ENCODE results near the gene FGFR3. TPM values are rescaled to one million over a fixed set of nuclear protein-coding genes. Genes with fewer than 3 reads are reported as not detected.

FGFR3 gene
- polyA plus RNA-seq, 3 donors, result 1.9 to 28.9 (median 2.8) TPM

DNA sequence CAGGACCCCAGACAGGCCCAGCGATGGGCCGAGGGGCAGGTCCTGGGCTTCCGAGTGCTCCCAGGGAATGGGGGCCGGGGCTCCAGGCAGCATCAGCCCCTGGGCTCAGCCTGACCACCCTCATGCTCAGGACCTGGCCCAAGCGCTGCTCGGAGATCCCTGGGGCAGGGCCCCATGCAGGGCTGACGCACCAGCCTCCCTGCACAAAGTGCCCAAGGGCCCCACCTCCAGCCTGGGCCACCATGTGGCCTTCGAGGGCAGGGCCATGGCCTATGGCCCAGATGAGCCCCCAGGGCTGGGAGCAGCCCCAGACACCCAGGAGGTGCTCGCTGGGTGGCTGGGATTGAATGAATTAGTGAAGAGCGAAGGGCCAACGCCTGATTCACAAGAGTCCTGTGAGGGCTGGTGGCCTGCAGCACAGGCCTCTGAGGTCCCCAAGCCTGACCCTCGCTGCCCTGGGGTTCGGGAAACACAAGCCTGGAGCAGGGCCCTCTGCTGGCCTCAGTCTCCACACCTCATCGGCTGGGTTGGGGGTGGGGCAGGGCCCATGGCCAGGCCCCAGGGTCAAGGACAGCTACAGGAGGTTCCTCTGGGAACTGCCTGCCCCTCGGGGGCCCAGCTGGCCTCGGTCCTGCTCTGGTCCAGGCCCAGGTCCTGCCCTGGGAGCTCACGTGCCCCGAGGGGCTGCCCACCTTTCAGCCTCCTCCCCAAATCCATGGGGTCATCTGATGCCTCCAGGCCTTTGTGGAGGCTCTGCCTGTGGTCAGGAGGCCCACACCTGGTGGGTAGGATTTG, 13.3 kb upstream of the FGFR3 start:
- WGBS, 3 donors, result 75 to 89% (median 88%) methylated on average over 18 of the region's 18 CpGs
- no peak overlapping the region for H3K27ac ChIP-seq (ENCODE audit: low read depth, low read length)

DNA sequence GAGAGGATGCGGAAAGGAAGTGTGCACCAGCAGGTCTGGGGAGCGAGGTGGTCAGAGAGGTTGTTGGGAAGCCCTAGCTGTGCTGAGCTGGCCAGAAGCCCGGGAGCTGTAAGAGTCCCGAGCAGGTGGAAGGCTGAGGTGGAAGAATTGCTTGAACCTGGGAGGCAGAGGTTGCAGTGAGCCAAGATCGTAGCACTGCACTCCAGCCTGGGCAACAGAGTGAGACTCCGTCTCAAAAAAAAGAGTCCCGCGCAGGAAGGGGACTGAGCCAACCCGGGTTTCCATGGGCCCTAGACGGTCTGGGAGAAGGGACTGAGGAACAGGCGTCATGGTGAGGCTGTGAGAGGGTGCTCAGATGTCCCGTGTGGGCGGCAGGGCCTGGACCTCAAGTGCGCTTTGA, 12.7 kb upstream of the FGFR3 start:
- H3K27ac ChIP-seq (ENCODE audit: low read depth, low read length), result no peak overlapping the region
- WGBS, 3 donors, result 79 to 90% (median 90%) methylated on average over 11 to 14 of the region's 14 CpGs

DNA sequence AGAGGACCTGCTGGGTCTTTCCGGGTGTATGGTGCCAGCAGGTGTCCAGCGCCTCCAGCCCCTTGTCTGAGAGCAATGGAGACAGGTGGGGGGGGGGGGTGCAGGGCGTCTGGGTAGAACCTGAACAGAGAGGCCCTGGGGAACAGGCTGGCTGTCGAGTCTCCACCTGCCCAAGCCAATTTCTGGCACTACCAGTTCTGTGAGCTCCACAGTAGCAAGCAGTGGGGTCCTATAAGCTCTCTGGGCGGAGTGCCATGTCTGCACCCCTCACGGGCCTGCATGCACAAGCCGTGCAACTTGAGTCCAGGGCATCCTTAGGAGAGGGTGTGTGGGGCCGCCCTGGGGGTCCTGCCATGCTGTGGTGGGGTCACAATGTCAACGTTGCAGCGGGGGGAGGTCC, 10.1 kb upstream of the FGFR3 start:
- no peak overlapping the region for H3K27ac ChIP-seq (ENCODE audit: low read depth, low read length)
- 79 to 85% (median 83%) methylated on average over 9 to 10 of the region's 10 CpGs for WGBS, 3 donors

DNA sequence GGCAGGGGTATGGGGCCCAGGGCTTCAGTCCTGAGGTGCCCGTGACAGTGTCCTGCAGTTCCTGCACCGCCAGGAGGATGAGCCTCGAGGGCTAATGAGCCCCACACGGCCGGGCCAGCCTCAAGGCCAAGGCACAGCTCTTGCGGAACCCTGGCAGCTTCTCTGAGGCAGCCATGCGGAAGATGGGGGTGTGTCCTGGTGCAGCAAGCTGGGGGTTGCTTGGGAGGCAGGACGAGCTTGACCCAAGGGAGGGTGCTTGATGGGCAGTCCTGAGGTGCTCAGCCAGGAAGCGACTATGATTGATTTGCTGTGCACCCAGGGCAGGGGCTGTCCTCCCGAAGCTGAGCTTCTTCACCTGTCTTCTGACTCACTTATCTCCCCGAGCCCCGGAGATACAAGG, 9.1 kb upstream of the FGFR3 start:
- 71 to 82% (median 74%) methylated on average over 12 of the region's 12 CpGs for WGBS, 3 donors
- no peak overlapping the region for H3K27ac ChIP-seq (ENCODE audit: low read depth, low read length)

DNA sequence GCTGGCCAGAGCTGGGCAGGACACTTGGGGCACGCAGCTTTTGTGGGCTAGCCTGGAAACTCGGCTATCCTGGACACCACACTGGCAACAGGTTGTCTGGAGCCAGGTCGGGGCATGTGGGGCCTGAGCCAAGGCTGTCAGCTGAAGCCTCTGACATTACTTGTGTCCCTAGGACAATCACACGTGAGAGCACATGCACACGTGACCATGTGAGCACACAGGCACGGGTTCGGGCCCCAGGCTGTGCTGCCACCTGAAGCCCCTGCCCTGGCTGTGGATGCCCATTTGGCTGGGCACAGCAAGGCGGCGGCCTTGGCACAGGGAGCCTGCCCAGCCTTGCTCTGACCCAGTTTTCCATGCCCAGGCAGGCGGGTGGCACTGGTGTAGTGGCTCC, 8.7 kb upstream of the FGFR3 start:
- no peak overlapping the region for H3K27ac ChIP-seq (ENCODE audit: low read depth, low read length)
- 68 to 85% (median 80%) methylated on average over 10 of the region's 10 CpGs for WGBS, 3 donors

DNA sequence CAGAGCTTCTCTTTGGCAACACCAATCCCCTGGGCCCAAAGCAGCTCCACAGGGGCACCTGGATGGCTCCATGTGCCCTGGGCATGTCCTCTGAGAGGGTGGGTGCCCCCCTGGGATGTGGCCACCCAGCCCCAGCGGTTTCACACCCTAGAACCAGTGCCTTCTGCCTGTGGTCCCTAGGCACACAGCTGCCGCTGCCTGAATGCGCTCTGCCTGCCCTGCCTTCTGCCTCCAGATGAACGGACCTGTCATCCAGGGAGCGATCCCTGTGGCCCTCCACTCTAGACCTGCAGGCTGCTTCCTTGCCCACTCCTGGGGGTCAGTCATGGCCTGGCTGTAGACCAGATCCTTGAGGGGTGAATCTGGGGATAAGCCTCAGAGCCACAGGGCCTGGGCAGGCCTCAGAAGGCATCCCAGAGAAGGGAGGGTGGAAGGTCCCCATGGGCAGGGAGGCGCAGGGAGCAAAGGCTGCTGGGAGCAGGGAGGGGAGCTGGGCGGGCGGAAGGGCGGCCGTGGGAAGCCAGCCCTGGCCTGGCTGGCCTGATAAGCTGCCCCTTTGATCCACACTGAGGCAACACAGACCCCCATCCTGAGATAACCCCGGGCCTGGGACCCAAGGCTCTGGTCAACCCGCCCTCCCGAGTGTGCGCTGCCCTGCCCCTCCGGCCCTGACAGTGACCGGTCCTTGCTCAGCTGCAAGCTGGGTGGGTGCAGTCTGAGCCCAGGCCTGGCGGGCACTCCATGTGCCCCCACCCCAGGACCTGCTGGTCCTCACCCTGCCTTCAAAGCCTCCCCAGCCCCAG, 8.1 kb upstream of the FGFR3 start:
- 63 to 64% (median 63%) methylated on average over 12 to 17 of the region's 17 CpGs for WGBS, 3 donors
- H3K27ac ChIP-seq (ENCODE audit: low read depth, low read length), result no peak overlapping the region

DNA sequence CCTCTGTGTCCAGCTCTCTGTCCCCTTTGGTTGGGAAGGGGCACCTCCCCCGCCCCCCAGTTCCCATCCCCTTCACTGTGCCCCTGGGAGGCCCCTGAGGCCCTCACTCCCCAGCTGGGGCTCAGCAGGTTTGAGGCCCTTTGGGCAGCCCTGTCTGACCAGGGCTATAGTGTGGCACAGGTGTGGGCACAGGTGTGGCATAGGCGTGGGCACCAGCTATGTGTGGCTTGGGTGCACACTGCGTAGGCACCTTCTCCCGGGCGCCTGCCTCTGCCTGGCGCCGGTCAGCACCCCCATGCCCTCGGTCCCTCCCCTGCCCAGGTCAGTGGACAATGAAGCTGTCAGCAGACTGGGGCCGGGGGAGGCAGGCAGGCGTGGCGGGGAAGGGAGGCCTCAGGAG, 7.5 kb upstream of the FGFR3 start:
- WGBS, 3 donors, result 82 to 90% (median 88%) methylated on average over 10 to 11 of the region's 11 CpGs

DNA sequence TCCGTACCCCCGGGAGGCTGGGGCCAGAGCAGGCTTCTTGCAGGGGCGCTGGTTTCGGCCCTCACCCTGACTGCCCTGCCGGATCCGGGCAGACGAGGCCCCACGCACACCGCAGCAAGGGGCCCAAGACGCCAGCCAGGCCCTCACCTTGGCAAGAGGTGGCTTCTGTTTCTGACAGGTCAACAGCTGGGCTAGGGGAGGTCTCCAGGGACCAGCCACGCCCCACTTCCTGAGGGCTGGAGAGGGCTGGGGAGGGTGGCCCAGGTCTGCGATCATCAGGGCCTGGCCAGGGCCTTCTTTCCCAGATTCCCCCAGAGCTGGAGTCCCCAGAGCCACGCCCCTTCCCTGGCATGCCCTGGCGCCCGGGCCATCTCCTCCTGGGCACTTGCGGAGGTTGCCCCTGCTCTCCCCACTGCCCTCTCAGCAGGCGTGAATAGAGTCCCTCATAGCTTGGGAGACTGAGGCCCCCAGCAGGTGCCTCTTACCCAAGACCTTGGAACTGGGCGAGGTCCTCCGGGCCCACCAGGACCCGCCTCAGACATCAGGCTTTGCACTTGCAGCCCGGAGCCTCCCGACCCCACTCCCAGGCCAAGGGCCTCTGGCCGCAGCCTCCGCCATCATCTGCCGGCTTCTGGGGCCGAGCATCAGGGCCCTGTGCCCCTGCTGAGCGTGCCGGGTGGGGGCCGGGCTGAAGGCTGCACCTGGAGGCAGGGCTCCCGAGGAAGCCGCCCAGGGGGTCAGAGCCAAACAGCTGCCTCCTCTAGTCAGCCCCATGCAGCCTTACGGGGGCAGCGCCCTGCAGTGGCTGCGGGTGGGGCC, 6.3 kb upstream of the FGFR3 start:
- WGBS, 3 donors, result 79 to 90% (median 85%) methylated on average over 30 to 34 of the region's 34 CpGs
- no peak overlapping the region for H3K27ac ChIP-seq (ENCODE audit: low read depth, low read length)

More for the DNA sequence above, 7.5 kb upstream of the FGFR3 start:
- no peak overlapping the region for H3K27ac ChIP-seq (ENCODE audit: low read depth, low read length)

DNA sequence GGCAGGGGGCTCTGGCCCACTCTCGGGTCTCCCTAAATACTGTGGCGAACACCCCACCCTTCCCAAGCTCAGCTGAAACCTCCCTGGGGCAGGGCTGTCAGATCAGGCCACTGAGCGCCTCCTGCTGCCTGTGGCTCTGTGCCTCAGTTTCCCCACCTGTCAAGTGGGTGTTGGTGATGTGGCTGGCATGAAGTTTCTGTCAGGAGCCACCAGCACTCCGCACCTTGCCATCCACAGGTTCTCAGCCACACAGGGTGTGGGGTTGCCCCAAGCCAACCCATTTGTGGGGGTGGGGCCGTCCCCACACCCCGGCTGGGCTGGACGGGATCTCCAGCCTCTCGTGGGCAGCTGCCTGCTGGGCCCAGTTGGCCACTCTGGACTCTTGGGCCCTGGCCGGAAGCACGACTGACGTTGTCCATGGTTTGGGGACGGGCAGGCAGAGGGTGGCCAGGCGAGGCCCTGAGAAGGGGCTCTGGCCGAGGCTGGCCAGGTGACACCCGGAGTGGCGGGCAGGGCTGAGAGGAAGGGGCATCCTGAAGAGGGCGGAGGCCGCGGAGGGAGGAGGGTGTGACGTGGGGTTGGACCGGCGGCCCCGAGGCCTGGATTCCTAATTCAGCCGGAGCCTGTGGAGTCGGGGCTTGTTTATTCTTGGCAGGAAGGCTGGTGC, 5.5 kb upstream of the FGFR3 start:
- WGBS, 3 donors, result 50 to 69% (median 51%) methylated on average over 24 to 25 of the region's 25 CpGs
- H3K27ac ChIP-seq (ENCODE audit: low read depth, low read length), result no peak overlapping the region

DNA sequence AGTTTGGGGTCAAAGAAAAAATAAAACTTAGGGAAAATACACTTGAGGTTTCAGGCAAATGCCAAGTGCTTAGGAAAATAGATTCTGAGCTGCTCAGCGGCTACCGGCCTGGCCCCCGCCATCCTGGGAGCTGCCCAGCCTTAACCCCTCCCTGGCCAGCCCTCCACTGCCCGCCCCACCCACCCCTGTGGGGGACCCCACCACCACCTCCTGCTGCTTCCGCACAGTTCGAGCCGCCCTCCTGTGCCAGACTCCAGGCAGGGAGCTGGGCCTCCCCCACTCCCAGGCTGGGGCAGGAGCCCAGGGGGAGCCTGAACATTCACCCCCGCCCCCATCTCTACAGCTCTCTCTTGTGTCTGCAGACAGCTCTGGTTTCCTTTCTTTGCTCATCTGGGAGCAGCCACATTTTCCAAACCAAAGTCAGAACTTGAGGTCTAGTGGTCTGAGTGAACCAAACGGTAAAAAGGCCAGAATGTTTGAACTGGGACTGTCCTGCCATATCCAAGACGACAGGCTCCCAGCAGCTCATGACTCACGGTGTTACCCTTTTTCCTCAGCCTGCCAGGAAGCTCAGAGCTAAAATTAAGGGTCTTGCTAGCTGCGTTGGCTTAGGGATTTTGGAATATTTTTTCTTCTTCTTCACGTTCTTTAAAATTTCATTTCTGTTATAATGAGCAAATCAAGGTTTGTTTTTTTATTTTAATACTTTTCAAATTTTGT, 4.7 kb upstream of the FGFR3 start:
- 65 to 76% (median 67%) methylated on average over 11 to 13 of the region's 13 CpGs for WGBS, 3 donors
- H3K27ac ChIP-seq (ENCODE audit: low read depth, low read length), result no peak overlapping the region

DNA sequence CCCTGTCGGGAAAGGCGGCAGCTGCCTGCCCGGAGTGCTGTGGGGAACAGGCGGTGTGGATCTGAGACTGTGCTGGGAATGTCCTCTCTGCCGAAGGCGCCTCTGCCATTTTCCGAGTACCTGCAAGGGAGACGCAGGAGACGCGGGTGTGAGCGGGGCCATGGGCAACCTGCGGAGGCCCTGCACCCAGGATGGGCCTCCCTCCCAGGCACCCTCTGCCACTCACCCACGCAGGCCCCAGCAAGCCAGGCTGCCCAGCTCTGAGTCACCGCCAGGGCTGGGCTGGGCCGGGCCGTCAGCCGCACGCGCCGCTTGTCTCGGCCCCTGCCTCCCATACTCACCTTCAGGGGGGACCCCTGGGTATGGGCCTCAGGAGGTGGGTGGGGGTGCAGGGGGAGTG, 3.5 kb upstream of the FGFR3 start:
- WGBS, 3 donors, result 86 to 91% (median 91%) methylated on average over 15 to 21 of the region's 21 CpGs
- no peak overlapping the region for H3K27ac ChIP-seq (ENCODE audit: low read depth, low read length)

DNA sequence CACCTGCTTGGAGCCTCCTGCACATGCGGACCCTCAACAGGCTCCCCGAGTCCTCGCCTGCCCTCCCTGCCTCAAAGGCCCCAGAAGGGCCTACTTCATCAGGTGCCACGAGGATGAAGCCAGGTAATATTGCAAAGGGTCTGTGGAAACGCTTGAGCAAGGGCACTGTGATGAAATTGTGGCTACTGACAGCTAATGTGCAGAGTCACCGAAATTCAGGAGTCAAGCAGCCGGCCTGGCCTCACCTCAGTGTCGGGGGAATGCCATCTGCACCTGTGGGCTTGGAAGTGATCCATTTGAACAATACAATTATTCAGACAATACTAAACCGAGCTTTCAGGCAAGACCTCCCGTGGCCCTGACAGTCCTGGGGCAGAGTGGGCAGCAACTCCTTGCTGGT, 3.1 kb upstream of the FGFR3 start:
- H3K27ac ChIP-seq (ENCODE audit: low read depth, low read length), result no peak overlapping the region
- 78 to 83% (median 79%) methylated on average over 10 of the region's 10 CpGs for WGBS, 3 donors

DNA sequence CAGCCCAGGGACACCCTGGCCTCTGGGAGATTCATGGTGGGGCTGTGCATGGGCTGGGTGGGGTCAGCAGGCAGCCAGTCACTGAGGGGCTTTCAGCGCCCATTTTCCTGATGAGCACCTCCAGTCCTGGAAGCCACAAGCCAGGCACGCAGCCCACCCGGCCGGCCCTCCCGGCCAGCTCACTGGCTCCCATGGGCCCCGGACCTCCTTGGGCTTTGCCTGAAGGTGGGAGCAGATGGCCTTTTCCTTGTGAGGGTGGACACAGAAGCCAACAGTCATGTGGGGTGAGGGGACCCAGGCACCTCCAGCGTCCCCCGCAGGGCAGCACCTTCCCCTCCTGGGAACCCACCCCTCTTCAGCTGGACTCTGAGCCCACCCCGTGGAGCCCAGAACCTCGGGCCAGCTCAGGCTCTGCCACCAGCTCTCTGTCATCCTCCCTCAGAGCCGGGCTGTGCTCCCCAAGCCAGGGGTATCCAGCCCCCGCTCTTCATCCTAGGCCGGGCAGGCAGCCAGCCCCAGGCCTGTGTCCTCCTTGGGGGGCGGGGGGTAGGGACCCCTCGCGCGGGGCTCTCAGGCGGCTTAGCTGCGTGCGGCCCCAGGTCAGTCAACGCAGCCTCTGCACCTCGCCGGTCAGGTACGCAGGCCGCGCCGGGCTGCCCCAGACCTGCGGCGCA, 798 bp upstream of the FGFR3 start:
- WGBS, 3 donors, result 51 to 61% (median 56%) methylated on average over 27 to 29 of the region's 29 CpGs
- no peak overlapping the region for H3K27ac ChIP-seq (ENCODE audit: low read depth, low read length)

DNA sequence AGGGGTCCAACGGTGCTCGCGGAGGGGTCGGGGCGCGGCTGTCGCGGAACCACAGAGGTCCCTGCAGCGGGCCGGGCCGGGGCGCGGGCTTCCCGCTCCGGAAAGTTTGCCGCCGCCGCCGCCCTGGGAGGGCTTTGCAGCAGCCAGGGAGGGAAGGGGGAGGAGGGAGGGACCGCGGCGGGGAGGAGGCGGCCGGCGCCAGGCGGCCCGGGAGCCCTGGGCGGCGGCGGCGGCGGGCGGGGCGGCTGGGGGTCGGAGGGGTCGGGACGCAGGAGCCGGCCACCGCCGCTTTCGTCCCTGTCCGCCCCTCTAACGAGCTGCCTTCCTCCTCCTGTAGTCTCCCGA, 375 bp downstream of the FGFR3 start:
- WGBS, 3 donors, result 0 to 2% (median 0%) methylated on average over 10 to 37 of the region's 44 CpGs
- no peak overlapping the region for H3K27ac ChIP-seq (ENCODE audit: low read depth, low read length)

DNA sequence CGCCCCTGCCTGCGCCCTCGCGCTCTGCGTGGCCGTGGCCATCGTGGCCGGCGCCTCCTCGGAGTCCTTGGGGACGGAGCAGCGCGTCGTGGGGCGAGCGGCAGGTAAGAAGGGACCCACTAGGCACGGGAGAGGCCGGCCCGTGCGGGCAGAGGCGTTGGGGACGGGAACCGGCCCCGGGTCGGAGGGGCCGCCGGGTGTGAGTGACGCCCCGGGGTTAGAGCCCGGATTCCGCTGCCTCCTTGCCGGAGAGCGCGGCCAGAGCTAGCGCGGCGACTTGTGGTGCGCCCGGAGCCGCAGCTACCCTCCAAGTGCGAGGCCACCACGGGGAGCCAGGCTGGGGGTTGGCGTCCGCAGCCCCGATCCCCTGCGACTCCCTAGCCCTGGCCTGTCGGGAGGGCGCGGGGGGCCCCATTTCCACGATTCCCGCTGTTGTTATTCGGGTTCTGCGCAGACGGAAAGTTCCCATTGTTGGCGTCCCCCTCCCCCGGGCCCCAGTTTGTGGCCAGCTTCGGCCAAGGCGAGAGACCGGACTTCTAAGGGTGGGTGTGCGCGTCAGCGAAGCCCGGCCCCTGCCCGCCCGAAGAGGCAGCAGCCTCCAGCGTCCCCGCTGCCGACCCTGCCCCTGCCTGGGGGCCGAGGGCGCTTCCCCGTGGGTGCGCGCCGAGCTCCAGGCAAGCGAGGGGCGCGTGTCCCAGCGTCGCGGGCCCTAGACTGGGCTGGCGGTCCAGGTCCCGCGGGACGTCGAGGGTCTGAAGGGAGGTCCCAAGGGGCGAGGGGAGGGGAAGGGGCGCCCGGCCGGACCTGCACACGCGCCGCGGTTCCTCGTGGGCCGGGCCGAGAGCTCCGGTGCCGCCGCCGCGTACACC, 1.1 kb downstream of the FGFR3 start:
- 1% methylated on average over 74 to 101 of the region's 101 CpGs for WGBS, 3 donors
- H3K27ac ChIP-seq (ENCODE audit: low read depth, low read length), result no peak overlapping the region

DNA sequence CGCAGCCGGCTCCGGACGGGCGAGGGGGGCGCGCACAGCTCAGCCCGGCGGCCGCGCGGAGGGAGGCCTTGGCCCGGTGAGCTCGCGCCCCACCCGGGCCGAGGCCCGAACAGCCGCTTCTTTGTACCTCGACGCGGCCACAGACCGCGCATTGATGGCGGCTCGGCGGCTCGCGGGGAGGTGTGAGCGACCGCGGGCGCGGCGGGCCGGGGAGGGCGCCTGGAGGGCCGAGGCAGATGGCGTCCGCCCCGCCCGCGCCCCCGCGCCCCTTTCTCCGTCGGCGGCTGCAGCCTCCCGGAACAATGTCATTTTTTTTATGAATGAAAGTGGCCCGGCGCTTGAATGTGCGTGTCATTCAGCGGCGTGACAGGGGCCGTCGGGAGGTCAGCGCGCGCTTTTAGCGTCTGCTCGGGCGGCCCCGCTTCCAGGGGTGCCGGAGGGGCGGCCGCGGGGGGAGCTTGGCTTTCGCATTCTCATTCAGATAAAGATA, 1.8 kb downstream of the FGFR3 start:
- 1% methylated on average over 49 to 68 of the region's 68 CpGs for WGBS, 3 donors
- H3K27ac ChIP-seq (ENCODE audit: low read depth, low read length), result no peak overlapping the region
